ENCODE data around the gene TATDN3. TPM values are rescaled to one million over a fixed set of nuclear protein-coding genes. Genes with fewer than 3 reads are reported as not detected.
"Not testable (repeated sequence)": the region's sequence is repeated elsewhere in the genome, so short reads cannot be mapped to it uniquely, and the experiment has no call there.

The TATDN3 gene
- polyA plus RNA-seq, 5 donors, result 11.6 to 19.2 (median 15.0) TPM

DNA sequence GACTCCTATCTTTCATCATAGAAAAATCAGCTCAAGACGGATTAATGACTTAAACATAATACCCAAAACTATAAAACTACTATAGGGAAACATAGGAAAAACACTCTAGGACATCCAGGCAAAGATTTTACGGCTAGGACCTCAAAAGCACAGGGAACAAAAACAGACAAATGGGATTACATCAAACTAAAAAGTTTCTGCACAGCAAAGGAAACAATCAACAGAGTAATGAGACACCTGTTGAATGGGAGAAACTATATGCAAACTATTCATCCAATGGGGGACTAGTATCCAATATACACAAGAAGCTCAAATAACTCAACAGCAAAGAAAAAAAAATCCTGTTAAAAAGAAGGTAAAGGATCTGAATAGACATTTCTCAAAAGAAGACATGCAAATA lies 18.7 kb upstream of the TATDN3 start:
- DNase-seq, result no peak

DNA sequence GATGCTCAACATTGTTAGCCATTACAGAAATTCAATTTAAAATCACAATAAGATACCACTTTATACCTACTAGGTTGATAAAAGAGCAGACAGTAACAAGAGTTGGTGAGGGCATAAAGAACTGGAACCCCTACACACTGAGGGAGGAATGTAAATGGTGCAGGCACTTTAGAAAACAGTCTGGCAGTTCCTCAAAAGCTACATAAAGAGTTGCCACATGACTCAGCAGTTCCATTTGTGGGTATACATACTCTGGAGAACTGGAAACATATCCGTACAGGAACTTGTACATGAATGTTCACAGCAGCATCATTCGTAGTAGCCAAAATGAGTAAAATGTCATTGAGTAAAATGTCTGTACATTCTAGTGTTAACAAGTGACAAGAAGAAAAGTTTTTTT lies 17.1 kb upstream of the TATDN3 start:
- no peak for DNase-seq

DNA sequence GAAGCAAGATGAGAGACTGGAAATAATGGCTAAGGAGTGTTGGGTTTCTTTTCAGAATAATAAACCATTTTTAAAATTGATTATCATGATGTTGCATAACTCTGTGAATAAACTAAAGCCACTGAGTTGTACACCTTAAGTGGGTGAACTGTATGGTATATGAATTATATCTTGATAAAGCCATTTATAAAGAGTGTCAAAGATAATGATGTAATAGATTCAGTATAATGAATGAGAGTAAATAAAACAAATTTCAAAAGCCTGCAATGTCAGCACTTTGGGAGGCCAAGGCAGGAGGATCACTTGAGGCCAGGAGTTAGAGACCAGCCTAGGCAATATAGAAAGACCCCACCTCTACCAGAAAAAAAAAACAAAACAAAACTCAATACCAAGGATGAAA lies 16.5 kb upstream of the TATDN3 start:
- no peak for DNase-seq

DNA sequence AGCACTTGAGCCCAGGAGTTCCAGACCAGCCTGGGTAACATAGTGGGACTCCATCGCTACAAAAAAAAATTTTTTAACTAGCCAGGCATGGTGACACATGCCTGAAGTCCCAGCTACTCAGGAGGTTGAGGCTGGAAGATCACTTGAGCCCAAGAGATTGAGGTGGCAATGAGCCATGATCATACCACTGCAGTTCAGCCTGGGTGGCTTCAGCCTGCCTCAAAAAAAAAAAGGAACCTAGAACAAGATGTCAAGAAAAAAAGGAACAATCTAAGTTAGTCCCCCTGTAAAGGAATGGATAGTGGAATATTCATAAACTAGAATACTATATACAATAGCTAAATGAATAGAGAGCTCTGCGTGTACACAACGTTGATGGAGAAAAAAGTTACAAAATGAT lies 14.5 kb upstream of the TATDN3 start:
- no peak for DNase-seq

DNA sequence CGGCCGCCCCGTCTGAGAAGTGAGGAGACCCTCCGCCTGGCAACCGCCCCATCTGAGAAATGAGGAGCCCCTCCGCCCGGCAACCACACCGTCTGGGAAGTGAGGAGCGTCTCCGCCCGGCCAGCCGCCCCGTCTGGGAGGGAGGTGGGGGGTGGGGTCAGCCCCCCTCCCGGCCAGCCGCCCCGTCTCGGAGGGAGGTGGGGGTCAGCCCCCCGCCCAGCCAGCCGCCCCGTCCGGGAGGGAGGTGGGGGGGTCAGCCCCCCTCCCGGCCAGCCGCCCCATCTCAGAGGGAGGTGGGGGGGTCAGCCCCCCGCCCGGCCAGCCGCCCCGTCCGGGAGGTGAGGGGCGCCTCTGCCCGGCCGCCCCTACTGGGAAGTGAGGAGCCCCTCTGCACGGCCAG lies 12.6 kb upstream of the TATDN3 start:
- not testable (repeated sequence) for DNase-seq

DNA sequence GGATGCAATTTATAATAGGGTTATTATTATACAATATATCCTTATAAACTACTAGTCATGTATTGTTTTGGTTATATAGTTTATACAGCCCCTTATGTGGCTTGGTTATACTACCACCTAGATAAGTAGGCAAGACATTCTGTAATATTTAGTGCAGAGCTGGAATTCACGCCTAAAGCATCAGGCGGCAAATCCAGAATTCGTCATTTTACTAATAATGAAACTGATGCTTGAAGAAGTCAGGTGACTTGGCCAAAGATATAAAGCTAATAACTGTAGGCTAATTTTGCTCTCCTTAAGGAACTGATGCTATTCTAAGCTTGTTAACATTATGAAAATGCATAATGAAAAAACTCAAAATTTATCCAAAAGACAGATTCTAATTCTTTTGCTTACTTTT lies 10.9 kb upstream of the TATDN3 start:
- DNase-seq, result no peak

DNA sequence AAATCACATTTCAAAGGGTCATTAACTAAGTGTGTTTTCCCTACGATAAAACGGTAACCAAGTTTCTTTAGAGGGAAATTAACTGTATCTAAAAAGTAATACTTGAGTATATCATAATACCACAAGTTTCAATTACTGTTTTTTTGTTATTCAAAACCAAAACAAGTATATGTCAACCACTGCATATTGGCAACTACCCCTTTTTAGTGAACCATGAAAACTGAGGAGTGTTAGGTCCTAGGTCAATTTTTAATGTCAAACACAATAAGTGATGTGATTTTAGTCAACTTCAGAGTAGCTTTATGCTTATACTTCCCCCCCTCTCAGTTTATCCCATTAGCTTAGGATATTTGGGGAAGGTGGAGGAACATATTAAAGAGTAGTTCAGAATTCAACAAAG lies 10.5 kb upstream of the TATDN3 start:
- DNase-seq, result no peak

DNA sequence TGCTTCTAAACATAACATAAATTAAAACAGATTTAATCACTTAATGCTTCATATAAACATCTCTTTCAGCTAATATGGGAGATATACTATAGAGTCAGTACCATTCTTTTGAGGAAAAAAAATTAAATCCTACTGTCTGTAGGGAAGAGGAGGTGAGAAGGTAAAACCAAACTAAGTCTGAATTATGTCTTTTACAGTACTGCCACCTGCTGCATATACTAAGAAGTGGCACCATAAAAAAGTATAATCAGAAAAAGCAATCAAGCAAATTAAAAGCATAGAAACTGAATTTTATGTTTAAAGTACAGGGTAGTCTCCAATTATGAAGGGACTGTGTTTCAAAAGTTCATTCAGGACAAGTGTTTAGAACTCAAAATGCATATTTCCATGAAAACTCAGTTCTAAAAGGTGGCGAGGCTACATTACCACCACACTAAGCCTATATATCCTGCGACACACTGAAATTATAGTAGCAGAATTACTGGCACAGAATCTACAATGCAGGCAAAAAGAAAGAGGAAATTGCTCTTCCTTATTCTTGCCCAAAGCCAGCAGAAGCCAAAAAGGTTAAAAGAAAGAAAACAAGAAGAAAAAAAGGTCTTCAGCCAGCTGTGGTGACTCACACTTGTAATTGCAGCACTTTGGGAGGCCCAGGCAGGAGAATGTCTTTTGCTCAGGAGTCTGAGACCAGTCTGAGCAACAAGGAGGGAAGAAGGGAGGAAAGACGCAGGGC lies 9.1 kb upstream of the TATDN3 start:
- DNase-seq, result peak in 1 of 2 donors; percentile 2

DNA sequence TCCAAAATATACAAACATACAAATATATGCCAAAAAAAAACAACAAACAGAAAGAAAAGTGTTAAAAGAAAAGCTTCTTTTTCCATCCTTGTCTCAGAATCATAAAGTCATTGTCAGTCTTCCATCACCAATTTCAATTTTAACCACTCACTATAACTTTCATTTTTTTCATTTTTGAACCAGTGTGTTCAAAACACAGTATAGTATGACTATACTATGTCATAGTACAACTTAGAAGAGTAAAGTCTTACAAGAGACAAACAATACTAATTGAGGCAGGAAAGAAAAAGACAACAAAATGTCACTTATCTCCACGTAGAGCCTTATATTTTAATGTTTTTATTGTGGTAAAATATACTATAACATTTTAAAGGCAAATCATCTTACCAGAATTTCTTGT lies 7.7 kb upstream of the TATDN3 start:
- DNase-seq, result no peak

DNA sequence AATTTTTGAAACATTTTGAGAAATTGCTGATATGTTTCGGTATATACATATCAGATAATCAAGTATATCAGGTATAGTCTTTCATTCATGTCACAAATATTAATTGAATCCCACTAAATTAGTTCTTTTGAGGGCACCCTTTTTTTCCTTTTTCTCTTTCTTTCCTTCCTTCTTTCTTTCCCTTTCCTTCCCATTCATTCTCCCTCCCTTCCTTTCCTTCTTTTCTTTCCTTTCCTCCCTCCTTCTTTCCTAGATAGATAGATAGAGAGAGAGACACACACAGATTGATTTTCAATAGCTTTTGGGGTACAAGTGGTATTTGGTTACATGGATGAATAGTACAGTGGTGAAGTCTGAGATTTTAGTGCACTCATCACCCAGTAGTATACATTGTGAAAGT lies 5.8 kb upstream of the TATDN3 start:
- DNase-seq, result no peak

DNA sequence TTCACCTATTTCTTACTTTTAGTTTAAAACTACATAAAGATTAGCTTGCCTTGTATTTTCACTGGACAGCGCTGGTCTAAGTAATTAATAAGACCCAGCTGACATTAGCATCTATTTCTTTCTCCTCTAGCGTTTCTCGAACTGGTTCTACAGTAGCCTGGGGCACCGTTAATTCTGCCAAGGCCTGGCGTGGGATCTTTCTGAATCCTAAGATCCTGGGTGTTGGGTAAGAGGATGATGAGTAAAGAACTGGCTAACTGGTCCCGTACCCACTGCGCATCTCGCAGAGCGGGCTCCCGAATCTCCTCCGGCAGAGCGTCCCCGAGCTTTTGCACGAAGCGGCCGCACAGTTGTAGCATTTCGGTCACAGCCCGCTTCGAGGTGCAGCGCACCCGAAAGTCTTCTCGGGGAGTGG lies 426 bp upstream of the TATDN3 start:
- DNase-seq, result no peak

DNA sequence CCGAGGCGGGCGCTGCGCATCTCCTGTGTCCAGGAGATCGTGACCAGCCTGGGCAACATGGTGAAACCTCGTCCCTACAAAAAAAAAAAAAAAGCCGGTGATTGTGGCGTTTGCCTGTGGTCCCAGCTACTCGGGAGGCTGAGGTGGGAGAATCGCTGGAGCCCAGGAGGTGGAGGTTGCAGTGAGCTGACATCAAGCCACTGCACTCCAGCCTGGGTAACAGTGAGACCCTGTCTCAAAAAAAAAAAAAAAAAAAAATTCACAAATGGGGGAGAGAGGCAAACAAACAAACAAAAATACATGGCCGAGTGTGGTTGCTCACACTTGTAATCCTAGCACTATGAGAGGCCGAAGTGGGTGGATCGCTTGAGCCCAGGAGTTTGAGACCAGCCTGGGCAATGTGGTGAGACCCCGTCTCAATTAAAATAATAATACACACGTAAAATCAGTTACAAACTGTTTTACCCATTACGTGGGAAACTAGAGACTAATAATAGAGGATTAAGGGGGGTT lies 758 bp downstream of the TATDN3 start:
- no peak for DNase-seq

DNA sequence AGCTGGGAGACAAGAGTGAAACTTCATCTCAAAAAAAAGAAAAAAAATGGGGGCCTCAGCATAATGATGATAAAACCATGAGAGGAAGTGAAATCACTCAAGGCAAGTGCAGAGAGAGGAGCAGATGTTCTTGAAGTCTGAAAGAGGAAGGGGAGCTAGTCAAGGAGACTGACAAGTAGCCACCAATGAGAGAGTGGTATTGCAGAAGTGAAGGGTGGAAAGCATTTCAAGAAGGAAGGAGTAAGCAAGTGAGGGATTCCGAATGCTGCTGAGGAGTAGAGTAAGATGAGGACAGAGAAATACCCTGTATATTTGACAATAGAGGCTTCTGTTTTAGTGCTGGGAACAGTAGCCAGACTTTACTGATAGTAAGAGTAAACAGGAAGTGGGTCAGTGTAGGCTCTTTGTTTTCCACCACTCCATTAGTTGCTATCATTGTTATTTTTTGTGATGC lies 2.9 kb downstream of the TATDN3 start:
- DNase-seq, result no peak

DNA sequence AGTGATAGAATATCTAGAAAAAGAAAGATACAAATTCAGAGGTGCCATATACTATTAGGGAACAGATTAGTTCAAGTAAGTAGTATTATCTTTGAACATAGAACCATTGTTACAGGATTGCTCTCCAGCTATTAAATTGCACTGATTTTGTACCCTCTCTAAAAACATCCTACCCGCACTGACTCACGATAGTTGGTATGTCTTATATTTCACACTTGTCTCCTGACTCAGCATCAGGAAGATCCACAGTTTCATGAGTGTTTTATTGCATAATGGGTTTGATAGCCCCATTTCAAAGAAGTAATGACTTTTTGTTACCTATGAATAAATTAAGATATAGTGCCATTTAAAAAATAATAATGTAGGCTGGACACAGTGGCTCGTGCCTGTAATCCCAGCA lies 6.0 kb downstream of the TATDN3 start:
- DNase-seq, result no peak

DNA sequence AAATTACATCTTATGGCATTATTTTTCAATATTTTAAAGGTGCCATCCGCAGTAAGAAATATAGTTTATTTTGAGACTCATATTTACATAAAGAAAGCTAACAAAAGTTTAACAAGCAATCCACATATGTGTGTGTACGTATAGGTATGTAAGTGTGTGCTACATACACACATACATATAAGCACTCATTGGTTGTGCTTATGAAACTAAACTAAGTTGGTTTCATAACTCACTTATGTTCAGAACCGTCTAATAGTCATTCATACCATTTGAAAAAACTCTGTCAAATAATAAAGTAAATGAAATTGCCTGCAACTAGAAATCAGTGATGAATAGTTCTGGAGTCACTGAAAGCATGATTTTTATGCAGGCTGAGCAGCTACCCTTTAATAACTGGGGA lies 14.1 kb downstream of the TATDN3 start:
- no peak for DNase-seq

DNA sequence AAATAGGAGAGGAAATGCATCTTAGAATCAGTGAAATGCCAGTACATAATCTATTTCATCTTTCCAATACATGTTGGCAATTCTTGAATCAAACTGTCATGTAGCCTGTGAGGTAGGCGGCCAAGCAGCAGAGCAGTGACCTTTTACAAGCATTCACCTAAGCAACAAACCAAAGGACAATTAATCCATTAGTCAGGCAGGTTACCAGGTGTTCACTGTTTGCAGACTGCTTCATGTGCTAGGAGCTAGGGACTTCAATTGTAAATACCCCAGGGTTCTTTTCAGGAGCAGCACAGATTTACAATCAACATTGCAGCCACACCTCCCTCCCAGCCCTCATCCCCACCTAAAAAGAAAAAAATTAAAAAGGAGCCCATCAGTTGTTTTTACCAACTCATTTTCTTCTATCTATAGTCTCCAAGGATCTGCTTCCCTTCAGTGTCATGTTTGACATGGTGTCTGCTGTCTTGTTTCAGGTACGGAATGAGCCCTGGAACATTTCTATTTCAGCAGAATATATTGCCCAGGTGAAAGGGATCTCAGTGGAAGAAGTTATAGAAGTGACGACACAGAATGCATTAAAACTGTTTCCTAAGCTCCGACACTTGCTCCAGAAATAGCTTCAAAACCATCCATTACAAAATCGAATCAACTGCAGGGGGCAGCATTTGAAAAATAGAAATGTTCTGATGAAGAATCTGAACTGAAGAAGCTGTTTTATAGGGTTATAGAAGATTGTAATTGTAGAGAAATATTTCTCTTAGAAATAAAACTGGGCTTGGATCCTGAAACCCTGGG lies 23.0 kb downstream of the TATDN3 start:
- DNase-seq, result no peak

DNA sequence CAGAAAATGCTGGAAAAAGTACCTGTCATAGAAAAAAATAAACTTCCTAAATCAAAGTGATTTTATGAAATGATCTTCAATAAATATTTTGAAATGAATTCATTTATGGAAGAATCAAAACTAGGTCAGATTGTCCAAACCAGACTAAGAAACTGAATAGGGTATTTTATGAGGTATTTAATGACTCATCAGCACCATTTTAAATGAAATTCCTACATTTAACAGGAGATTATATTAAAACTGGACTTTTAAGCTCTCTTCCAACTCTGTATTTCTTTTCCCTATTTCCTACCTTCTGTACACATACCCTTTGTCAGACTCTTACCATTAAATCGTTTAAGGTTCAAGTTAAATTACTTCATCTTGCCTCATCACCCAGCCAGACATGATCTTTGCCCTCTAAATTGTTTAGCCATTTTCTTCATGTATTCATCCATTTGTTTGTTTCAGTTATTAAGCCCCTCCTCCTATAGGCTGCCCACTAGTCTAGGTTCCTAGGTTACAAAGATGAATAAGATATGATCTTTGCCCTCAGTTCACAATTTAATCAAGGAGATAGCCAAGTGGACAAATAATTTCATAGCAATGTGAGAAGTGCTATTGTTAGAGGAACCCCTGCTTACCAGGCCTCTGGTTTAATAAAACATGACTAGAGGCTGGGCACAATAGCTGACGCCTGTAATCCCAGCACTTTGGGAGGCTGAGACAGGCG lies 25.0 kb downstream of the TATDN3 start:
- no peak for DNase-seq

DNA sequence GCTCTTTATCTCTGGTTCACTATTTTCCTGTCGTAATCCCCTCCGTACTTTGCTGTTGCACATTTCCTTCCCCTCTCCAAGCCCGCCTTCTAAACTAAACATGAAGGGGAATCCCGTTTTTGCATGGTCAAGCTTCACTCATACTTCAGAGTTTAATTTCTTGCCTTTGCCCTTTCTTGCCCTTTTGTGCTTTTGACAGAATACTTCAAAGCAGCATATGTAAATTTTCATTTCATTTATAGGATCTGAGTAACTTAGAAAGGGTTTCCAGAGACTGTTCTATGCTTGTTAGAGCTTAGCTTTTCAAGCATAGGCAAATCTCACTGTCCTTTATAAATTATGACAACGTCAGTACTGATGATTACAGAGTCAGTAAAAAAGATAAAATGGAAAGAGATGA lies 28.0 kb downstream of the TATDN3 start:
- no peak for DNase-seq

DNA sequence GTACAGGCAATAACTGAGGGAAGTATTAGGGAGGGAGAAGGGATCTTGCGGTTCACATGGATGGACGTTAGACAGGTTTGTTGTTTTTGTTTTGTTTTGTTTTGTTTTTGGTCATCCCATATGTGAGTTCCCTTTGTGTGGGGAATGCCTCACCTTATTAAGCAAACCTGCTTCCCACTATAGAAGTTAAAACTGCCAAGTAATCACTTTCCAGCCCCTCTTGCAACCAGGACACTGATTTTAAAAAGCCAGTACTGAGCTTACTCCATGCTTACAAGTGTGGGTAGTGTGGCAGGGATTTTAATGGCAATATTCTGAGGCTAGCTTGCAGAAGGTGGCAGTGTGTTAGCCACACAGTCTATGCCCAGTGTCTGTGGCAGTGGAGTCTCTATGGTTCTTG lies 29.3 kb downstream of the TATDN3 start:
- DNase-seq, result no peak

DNA sequence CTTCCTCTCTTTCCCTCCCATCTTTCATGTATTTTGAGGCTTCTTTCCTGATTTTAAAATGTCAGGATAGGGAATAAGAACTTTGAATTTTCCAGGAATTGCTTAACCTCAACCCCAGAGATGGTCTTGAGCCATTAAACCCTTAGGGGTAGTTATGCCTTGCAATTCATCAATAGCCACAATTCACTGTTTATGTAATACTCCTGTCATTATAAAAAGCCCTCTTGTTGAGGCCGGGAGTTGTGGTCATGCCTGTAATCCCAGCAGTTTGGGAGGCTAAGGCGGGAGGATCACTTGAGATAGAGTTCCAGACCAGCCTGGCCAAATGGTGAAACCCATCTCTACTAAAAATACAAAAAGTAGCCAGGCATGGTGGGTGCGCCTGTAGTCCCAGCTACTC lies 31.3 kb downstream of the TATDN3 start:
- no peak for DNase-seq

DNA sequence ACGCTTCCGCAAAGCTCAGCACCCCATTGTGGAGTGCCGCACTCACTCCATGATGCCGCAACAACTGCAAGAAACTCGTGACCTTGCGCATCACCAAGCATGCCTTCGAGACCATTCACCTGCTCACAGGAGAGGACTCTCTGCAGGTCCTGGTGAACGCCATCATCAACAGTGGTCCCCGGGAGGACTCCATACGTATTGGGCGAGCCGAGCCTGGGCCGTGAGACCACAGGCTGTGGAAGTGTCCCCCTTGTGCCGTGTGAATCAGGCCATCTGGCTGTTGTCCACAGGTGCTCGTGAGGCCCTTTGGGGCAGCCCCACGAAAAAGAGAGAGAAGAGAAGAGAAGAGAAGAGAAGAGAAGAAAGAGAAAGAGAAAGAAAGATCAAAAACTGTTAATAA lies 32.5 kb downstream of the TATDN3 start:
- no peak for DNase-seq

DNA sequence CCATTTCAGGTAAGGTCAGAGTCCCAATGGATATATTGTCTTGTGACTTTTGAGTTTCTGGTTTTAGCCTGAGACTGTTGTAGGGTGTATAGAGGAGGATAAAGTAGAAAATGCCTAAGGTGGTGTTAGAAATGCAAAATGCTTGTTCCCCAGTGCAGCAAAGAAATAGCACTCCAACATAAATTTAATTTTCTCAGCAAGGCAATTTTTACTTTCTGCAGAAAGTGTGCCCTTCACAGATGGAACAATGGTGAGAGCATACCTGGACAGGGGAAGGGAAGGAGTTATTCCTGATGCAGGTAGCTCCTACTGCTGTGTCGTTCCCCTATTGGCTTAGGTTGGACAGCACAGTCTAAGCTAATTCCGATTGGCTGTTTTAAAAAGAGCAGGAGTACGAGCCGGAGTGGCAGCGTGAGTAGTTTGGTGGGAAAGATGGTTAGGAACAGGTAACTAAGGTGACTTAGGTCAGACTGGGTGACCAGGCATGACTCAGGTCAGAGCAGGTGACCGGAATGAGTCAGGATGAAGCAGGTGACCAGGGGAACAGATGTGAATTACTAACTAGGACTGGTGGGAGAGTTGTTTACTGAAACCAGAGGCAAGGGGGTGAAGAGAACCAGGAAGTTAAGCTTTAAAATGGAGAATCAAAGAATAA lies 34.2 kb downstream of the TATDN3 start:
- DNase-seq, result no peak

All from right lung (tissue), 5 donors.